HG03103 (cell line): Measurements from ENCODE around the gene HNRNPUL2.

Experiments used
- ATAC-seq: cut with Tn5 transposase; IDR thresholded peaks from one replicate; pipeline ENCODE4 v1.9.1; 2021; ENCODE audit warnings: low read depth; ENCODE audit not compliant: unreplicated experiment

Gene HNRNPUL2

GRCh38 chr11:62671608-62672389, 55.5 kb downstream of the HNRNPUL2 start, which contains the start of the genes LBHD1 and UQCC3:
Gene LBHD1, minus strand, starts transcription at chr11:62672267. Its CDS starts 2,236 bp downstream, at chr11:62670031.
Gene UQCC3, plus strand, starts transcription at chr11:62671673. Its CDS starts 73 bp downstream, at chr11:62671746.
- ATAC-seq: peak; percentile 51

DNA sequence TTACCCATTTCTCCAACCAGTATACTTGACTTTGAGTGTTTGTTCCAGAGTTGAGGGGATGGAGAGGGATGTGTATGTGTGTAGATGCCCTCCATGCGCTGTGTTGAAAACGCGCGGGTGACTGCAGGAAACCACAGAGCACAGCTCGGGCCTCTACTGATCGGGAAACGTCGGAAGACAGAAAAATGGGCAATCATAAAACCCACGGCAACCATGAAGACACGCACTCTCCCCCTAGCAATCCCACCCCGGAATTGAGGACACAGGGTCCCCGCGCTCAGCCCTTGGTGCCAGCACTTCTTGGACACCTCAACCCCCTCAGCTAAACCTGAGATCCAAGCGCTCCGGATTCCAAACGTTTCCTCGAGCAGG, 56.0 kb downstream of the HNRNPUL2 start:
- ATAC-seq: no peak

- ATAC-seq: no peak
Measured at GRCh38 chr11:62669420-62670161, 57.7 kb downstream of the HNRNPUL2 start.

GRCh38 chr11:62667460-62667859, 59.8 kb downstream of the HNRNPUL2 start:
- no peak for ATAC-seq

DNA sequence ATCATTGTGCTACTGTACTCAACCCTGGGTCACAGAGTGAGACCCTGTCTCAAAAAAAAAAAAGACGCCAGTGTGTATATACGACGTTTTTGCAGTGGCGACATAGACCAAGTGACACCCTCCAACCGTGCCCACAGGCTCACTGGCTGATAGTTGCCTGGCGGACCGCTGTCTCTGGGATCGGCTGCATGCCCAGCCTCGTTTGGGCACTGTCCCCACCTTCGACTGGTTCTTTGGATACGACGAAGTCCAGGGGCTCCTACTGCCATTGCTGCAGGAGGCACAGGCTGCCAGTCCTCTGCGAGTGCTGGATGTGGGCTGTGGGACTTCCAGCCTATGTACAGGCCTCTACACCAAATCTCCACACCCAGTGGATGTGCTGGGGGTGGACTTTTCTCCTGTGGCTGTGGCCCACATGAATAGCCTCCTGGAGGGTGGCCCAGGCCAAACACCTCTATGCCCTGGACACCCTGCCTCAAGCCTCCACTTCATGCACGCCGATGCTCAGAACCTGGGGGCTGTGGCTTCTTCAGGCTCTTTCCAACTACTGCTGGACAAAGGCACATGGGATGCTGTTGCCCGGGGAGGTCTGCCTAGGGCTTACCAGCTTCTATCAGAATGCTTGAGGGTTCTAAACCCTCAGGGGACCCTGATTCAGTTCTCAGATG, 60.9 kb downstream of the HNRNPUL2 start:
- ATAC-seq: no peak

DNA sequence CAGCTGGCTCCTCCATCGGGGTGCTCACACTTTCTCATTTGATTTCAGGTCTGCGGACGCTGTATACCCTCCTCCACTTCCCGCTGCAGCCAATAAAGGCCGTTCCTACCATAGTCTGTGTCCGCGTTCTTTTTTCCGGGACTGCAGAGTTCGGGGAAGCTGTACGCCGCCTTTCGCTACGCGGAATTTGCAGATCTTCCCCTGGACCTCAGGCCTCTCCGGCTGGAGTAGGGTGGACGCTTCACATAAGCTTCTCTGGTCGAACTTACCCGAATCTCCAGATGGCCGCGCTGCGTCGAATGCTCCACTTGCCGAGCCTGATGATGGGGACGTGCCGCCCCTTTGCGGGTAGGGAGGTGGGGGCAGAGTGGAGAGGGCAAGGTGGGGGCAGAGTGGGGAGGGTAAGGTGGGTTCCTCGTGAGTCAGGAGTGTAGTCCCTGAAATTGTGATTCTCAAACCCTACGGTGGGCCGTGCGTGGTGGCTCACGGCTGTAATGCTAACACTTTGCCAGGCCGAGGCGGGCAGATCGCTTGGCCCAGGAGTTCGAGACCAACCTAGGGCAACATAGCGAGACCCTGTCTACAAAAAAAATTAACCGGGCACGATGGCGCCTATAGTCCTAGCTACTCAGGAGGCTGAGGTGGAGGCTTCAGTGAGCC, 61.5 kb downstream of the HNRNPUL2 start:
- no peak for ATAC-seq

GRCh38 chr11:62665075-62665598, 62.1 kb downstream of the HNRNPUL2 start, which contains the start of the genes C11orf98 and CSKMT:
Gene C11orf98, minus strand, starts transcription at chr11:62665210. Its CDS starts 41 bp downstream, at chr11:62665169.
Gene CSKMT, plus strand, starts transcription at chr11:62665312. Its CDS starts 568 bp downstream, at chr11:62665880.
- peak; percentile 67 for ATAC-seq

GRCh38 chr11:62664405-62665074, 62.7 kb downstream of the HNRNPUL2 start:
- peak; percentile 23 for ATAC-seq
